Effector memory CD4-positive, alpha-beta T cell (primary cell): ENCODE results near the gene SPTB.

Experiments used
- DNase-seq, 3 donors: peaks; one replicate each; pipeline ENCODE4 v3.0.0-alpha.2; 2020
- H3K27ac ChIP-seq: 2 replicates; pipeline ENCODE4 v1.7.0; 2013; ENCODE audit warnings: mild to moderate bottlenecking, low read length, moderate library complexity; ENCODE audit not compliant: insufficient read depth, poor library complexity, severe bottlenecking
- H3K27me3 ChIP-seq: replicated peaks from 2 replicates; pipeline ENCODE4 v1.7.0; 2013; ENCODE audit warnings: mild to moderate bottlenecking, low read length; ENCODE audit not compliant: insufficient read depth, control insufficient read depth, poor library complexity, severe bottlenecking
- H3K36me3 ChIP-seq: 2 replicates; pipeline ENCODE4 v1.7.0; 2013; ENCODE audit warnings: mild to moderate bottlenecking, low read length, moderate library complexity; ENCODE audit not compliant: control insufficient read depth, insufficient read depth
- H3K4me1 ChIP-seq: 2 replicates; pipeline ENCODE4 v1.7.0; 2013; ENCODE audit warnings: low read length, mild to moderate bottlenecking; ENCODE audit not compliant: control insufficient read depth, insufficient read depth, poor library complexity, severe bottlenecking
- H3K4me3 ChIP-seq: 2 replicates; pipeline ENCODE4 v1.7.0; 2013; ENCODE audit warnings: low read length, low read depth, mild to moderate bottlenecking; ENCODE audit not compliant: insufficient read depth, poor library complexity, severe bottlenecking
- H3K9me3 ChIP-seq: 2 replicates; pipeline ENCODE4 v1.7.0; 2013; ENCODE audit warnings: mild to moderate bottlenecking, low read length, moderate library complexity; ENCODE audit not compliant: control insufficient read depth

Gene SPTB

GRCh38 chr14:64711039-64711438 is 168.7 kb downstream of the SPTB start:
- Histone ChIP-seq H3K4me3 (no peak overlapping the region), H3K27me3 (no peaks in the 10 kb centered on the region), H3K4me1 (peaks cover 62% of the 10 kb centered on the region), H3K36me3 (no peaks in the 10 kb centered on the region), H3K27ac (no peak overlapping the region), H3K9me3 (no peaks in the 10 kb centered on the region)
- DNase-seq: no peak

GRCh38 chr14:64709126-64709525 is 170.6 kb downstream of the SPTB start:
- H3K4me1 ChIP-seq: peaks cover 54% of the 10 kb centered on the region
- peak overlapping the region; percentile 90 for H3K27ac ChIP-seq
- H3K27me3 ChIP-seq: no peaks in the 10 kb centered on the region
- DNase-seq: no peak
- H3K36me3 ChIP-seq: no peaks in the 10 kb centered on the region
- H3K9me3 ChIP-seq: no peaks in the 10 kb centered on the region
- peak overlapping the region; percentile 29 for H3K4me3 ChIP-seq

GRCh38 chr14:64708148-64709004 is 171.3 kb downstream of the SPTB start:
- H3K4me3 ChIP-seq: peak overlapping the region; percentile 29
- no peaks in the 10 kb centered on the region for H3K27me3 ChIP-seq
- no peaks in the 10 kb centered on the region for H3K36me3 ChIP-seq
- no peaks in the 10 kb centered on the region for H3K9me3 ChIP-seq
- H3K27ac ChIP-seq: peak overlapping the region; percentile 90
- peak in 2 of 3 donors; percentile 26 to 38 for DNase-seq
- H3K4me1 ChIP-seq: peaks cover 60% of the 10 kb centered on the region

GRCh38 chr14:64707661-64708060 is 172.0 kb downstream of the SPTB start:
- Histone ChIP-seq H3K4me1 (peaks cover 67% of the 10 kb centered on the region), H3K27ac (peak overlapping the region; percentile 90)
- no peak for DNase-seq

GRCh38 chr14:64706593-64707193 is 173.0 kb downstream of the SPTB start:
- no peak for DNase-seq
- H3K4me3 ChIP-seq: no peak overlapping the region
- H3K27ac ChIP-seq: peak overlapping the region; percentile 90
- H3K9me3 ChIP-seq: no peaks in the 10 kb centered on the region
- peaks cover 70% of the 10 kb centered on the region for H3K4me1 ChIP-seq
- no peaks in the 10 kb centered on the region for H3K27me3 ChIP-seq
- H3K36me3 ChIP-seq: no peaks in the 10 kb centered on the region

More at GRCh38 chr14:64707661-64708060, 172.0 kb downstream of the SPTB start:
- Histone ChIP-seq H3K4me3 (no peak overlapping the region), H3K9me3 (no peaks in the 10 kb centered on the region), H3K36me3 (no peaks in the 10 kb centered on the region), H3K27me3 (no peaks in the 10 kb centered on the region)

- Histone ChIP-seq H3K4me3 (peak overlapping the region; percentile 79), H3K9me3 (no peaks in the 10 kb centered on the region), H3K4me1 (peaks cover 70% of the 10 kb centered on the region), H3K27me3 (no peaks in the 10 kb centered on the region), H3K36me3 (no peaks in the 10 kb centered on the region), H3K27ac (peak overlapping the region; percentile 90)
- no peak for DNase-seq
Observed at GRCh38 chr14:64706119-64706592, 173.6 kb downstream of the SPTB start.

GRCh38 chr14:64705381-64706118 is 174.2 kb downstream of the SPTB start:
- H3K9me3 ChIP-seq: no peaks in the 10 kb centered on the region
- DNase-seq: no peak
- H3K4me3 ChIP-seq: peak overlapping the region; percentile 79
- peak overlapping the region; percentile 90 for H3K27ac ChIP-seq
- H3K4me1 ChIP-seq: peaks cover 65% of the 10 kb centered on the region
- H3K36me3 ChIP-seq: no peaks in the 10 kb centered on the region
- H3K27me3 ChIP-seq: no peaks in the 10 kb centered on the region

- Histone ChIP-seq H3K27ac (peak overlapping the region; percentile 90), H3K4me1 (peaks cover 58% of the 10 kb centered on the region)
Observed at GRCh38 chr14:64704743-64705380, 174.8 kb downstream of the SPTB start.

GRCh38 chr14:64704143-64704742 is 175.5 kb downstream of the SPTB start, which contains the start of gene PLEKHG3:
PLEKHG3 (plus strand) TSS chr14:64704424; CDS start chr14:64727632, 23,208 bp downstream.
- H3K27ac ChIP-seq: peak within 1 kb of the TSS; percentile 90
- no peaks in the 10 kb centered on the region for H3K27me3 ChIP-seq
- H3K36me3 ChIP-seq: no peaks in the 10 kb centered on the region
- no peaks in the 10 kb centered on the region for H3K9me3 ChIP-seq
- peaks cover 57% of the 10 kb centered on the region for H3K4me1 ChIP-seq
- peak within 1 kb of the TSS; percentile 79 for H3K4me3 ChIP-seq
- peak in 2 of 3 donors; percentile 36 to 37 for DNase-seq

More at GRCh38 chr14:64704743-64705380, 174.8 kb downstream of the SPTB start:
- Histone ChIP-seq H3K27me3 (no peaks in the 10 kb centered on the region), H3K36me3 (no peaks in the 10 kb centered on the region), H3K9me3 (no peaks in the 10 kb centered on the region), H3K4me3 (peak overlapping the region; percentile 79)
- DNase-seq: no peak
